Stimulated activated CD4-positive, alpha-beta T cell treated with anti-CD3 and anti-CD28 coated beads, Interleukin-1b, Interleukin-23, amount 100 ng/mL, for 48 hours (primary cell): Measurements from ENCODE around the gene EPO.

Experiments
- DNase-seq: peaks from one replicate; pipeline ENCODE4 v3.0.0-alpha.2; 2020

Gene EPO

DNA sequence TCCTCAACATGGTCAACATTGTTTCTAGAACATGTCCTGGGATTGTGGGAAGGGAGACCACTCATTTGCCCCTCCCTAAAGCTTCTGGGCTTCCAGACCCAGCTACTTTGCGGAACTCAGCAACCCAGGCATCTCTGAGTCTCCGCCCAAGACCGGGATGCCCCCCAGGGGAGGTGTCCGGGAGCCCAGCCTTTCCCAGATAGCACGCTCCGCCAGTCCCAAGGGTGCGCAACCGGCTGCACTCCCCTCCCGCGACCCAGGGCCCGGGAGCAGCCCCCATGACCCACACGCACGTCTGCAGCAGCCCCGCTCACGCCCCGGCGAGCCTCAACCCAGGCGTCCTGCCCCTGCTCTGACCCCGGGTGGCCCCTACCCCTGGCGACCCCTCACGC, at the start of gene EPO:
TSS of gene EPO (plus strand) at position 190 of the 392 bp plus-strand sequence. CDS start 513 bp downstream, outside the sequence.
- DNase-seq, result no peak

DNA sequence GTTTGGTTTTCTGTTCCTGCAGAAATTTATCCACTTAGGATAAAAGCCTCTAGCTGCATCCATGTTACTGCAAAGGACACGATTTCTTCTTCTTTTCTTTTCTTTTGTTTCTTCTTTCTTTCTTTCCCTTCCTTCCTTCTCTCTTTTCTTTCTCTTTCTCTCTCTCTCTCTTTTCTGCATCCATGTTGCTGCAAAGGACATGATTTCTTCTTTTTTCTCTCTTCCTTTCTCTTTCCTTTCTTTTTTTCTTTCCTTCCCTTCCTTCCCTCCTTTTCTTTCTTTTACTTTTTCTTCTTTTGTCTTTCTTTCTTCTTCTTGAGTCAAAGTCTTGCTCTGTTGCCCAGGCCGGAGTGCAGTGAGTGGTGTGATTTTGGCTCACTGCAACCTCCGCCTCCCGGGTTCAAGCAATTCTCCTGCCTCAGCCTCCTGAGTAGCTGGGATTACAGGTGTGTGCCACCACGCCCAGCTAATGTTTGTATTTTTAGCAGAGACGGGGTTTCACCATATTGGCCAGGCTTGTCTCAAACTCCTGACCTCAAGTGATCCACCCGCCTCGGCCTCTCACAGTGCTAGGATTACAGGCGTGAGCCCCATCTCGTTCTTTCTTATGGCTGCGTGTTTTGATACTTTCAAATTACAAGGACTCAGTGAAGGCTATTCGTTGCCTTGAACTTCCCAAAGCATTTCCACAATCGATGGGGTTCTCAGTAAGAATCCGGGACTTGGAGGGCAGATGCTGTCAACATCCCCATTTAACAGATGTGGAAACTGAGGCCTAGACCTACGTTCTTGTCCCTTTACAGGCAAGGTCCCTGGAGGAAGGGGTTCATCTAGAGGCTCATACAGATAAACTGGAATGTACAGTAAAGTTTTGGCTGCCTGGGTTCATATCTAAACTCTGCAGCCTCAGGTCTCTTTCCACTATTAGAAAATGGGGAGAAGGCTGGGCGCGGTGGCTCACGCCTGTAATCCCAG, 48.6 kb upstream of the EPO start:
- DNase-seq, result no peak

- DNase-seq, result peak; percentile 99
These were observed 46.8 kb upstream of the EPO start, which contains the start of gene GNB2 for GRCh38 chr7:100673302-100673941. Gene GNB2, plus strand, starts transcription at chr7:100673740. Its CDS starts 2,526 bp downstream, at chr7:100676266.

- DNase-seq, result no peak
These were observed 46.3 kb upstream of the EPO start for GRCh38 chr7:100673942-100674410.

- no peak for DNase-seq
These were observed 45.7 kb upstream of the EPO start for GRCh38 chr7:100674411-100675104.

GRCh38 chr7:100675105-100675451, 45.2 kb upstream of the EPO start:
- no peak for DNase-seq

GRCh38 chr7:100675581-100676350, 44.5 kb upstream of the EPO start:
- DNase-seq, result peak; percentile 79

DNA sequence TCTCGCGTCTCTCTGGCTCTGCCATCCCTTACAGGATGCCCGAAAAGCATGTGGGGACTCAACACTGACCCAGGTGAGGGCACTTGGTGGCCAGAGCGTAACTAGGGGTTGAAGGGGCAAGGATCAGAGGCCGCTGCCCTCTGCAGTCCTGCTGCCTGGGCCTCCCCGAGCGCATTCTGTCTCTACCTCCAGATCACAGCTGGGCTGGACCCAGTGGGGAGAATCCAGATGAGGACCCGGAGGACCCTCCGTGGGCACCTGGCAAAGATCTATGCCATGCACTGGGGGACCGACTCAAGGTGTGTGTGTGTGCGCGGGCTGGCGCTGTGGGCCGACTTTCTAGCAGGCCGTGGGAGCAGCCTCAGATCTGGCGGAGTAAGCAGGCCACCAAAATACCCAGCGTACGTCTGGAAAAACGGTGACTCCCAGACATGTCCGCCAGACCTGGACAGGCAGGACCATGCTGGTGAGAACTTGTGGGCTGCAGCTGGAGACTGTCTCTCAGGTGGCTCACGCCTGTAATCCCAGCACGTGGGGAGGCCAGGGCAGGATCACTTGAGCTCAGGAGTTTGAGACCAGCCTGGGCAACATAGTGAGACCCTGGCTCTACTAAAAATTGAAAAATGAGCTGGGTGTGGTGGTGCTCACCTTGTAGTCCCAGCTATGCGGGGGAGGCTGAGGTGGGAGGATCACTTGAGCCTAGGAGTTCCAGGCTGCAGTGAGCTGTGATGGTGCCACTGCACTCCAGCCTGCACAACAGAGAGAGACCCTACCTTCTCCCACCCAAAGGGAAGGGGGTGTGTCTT, 43.6 kb upstream of the EPO start:
- no peak for DNase-seq

DNA sequence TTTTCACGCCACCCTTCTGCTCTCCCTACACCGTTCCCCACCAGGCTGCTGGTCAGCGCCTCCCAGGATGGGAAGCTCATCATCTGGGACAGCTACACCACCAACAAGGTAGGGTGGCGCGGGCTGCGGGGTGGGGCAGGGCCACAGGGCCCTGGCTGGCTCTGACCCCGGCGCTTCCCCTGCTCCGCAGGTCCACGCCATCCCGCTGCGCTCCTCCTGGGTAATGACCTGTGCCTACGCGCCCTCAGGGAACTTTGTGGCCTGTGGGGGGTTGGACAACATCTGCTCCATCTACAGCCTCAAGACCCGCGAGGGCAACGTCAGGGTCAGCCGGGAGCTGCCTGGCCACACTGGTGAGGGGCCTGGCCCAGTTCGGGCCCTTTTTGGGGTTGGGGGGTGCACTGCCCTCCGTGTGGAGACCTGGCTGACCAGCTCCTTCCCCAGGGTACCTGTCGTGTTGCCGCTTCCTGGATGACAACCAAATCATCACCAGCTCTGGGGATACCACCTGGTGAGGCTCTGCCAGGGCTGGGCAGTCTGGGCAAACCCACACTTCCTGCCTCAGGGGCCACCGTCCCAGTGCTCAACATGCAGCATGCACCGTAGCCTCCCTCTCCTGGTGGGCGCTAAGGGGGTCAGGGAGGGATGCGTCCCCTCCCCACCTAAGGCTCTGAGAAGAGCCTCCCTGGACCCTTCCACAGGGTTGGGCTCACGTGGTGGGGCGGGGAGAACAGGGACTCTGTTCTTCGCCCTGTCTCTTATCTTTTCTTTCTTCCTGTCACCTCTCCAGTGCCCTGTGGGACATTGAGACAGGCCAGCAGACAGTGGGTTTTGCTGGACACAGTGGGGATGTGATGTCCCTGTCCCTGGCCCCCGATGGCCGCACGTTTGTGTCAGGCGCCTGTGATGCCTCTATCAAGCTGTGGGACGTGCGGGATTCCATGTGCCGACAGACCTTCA, 42.7 kb upstream of the EPO start:
- DNase-seq, result no peak

GRCh38 chr7:100678291-100678984, 41.8 kb upstream of the EPO start:
- DNase-seq, result no peak

- no peak for DNase-seq
These were observed 40.9 kb upstream of the EPO start for GRCh38 chr7:100679129-100679926.

- no peak for DNase-seq
These were observed 40.2 kb upstream of the EPO start for GRCh38 chr7:100679927-100680575.

GRCh38 chr7:100680576-100681271, 39.5 kb upstream of the EPO start:
- no peak for DNase-seq

- no peak for DNase-seq
These were observed 38.6 kb upstream of the EPO start for GRCh38 chr7:100681491-100682227.

- no peak for DNase-seq
These were observed 38.0 kb upstream of the EPO start for GRCh38 chr7:100682228-100682741.

- DNase-seq, result no peak
These were observed 37.1 kb upstream of the EPO start for GRCh38 chr7:100682991-100683658.
